Measurements from ENCODE around the gene MTM1. TPM values are rescaled to one million over a fixed set of nuclear protein-coding genes. Genes with fewer than 3 reads are reported as not detected.

Gene MTM1
- 11.5 and 15.5 TPM in 2 replicates for total RNA-seq (2014; rRNA removed; shearing (Covaris generic))

DNA sequence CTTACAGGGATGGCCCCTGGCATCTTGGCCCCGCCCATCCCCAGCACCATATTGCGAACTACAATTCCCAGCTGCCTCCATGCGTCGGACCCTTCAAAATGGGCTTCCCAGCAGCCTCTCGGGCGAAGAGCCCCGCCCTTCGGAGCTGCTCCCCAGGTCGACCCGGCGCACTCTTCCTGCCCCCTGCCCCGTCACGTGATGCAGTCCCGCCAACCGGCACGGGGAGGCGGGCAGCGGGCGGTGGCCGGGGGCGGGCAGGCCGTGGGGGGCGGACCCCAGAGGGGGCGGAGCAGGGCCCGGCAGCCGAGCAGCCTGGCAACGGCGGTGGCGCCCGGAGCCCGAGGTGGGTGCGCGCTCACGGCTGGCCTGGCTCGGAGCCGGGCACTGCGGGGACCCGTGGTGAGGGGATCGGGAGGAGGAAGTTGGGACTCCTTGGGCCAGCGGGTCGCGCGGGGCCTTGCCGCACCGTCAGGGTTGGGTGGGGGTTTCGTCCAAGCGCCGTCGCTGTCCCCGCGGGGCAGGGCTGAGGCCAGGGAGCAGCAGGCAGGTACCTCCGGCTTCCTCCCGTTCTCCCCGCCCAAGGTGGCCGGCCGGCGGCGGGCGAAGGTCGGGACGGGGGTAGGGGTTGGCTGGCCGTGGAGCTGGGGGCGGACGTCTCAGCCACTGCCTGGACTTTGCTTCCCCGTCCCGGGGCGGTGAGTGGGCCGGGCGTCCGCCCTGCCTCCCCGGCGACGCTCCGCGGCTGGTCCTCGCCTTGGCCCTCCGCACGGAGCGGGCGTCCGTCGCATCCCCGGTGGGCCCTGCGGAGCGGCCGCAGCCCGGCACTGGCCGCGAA, at the start of gene MTM1:
MTM1 (plus strand) TSS at position 302 of the 835 bp plus-strand sequence. CDS start 23,994 bp downstream, outside the sequence.
- peak; percentile 98 for DNase-seq (ENCODE audit: low read depth)

DNA sequence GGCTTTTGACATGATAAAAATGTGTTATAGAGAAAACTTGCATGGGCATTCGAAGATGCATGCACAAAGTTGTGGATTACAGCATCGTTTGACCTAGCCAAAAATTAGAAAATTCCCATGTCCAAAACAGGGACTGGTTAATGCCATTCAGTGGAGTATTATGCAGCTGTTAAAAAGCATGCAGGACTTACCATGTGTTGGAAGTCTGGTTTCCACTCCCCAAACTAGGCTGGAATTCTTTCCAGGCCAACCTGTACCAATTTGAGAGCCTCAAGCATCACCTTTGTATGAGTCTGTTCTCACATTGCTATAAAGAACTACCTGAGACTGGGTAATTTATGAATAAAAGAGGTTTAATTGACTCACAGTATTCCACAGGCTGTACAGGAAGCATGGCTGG, 45.9 kb upstream of the MTM1 start:
- no peak for DNase-seq (ENCODE audit: low read depth)

DNA sequence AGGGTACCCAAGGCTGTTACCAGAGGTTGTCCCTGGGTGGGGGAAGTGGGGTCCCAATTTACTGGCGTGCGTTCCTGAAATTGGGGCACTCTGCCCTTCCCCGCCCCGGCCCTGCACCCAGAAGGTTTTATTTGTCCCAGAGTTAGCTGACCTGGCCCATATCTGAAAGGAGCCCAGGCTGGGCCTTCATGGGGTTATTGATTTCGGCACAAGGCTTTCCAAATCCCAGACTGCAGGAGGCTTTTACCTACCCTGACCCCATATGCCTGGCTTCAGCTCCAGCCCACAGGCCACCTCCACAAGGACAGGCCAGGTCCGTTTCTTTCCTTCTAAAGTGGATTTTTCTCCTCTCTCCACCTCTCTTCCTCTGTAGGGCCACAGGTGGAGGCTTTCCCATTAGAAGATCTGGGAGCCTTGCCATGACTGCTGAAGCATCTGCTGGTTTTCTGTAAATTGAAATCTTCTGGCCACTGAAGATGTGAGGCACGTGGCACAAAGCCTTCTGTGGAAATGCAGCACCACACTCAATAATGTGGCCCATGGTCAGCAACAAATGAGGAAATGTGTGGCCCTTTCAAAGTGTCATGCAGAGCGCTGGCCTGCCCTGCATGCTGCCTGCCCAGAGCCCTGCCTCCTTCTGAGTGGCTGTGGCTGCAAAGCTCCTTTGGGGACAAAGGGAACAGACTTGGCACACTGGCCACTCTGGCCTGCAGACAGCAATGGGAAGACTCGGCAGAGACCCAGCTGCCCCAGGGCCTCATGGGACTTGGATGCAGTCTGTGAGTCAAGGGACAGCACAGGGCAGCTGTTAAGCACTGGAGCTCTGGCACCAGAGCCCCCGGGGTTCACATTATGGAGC, 43.1 kb upstream of the MTM1 start:
- no peak for DNase-seq (ENCODE audit: low read depth)

DNA sequence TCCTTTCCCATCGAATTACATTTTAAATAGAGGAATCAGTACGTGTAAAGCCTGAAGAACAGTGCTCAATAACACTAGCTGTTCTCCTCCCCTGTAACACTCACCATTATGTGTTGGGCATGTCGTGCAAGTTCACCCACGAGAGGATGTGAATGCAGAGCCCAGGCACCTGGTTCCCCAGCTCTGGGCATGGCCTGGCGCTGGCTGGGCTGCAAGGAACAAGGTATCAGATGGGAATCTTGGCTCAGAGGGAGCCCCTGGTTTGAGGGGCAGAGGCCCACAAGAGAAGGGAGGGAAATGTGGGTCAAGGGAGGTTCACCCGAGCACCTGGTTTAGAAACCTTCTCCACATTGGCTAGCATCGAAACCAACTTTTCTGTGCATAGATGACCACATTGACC, 41.7 kb upstream of the MTM1 start:
- DNase-seq (ENCODE audit: low read depth), result no peak

DNA sequence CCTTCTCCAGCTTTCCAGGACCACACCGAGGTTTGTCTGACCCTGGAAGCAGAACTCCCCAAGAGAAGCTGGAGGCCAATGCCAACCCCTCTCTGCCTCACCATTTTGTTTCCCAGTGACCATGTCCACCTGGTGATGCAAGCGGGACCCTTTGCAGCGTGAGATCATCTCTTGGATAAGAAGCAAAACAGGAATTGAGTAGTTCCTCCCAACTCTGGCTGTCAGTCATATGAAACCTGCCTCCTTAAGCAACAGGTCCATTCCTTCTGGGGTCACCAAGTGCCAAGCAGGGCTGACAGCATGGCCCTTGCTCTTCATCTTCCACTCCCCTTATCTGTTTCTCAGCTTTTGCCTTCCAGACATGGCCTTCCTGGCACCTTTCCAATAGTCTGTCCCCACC, 41.3 kb upstream of the MTM1 start:
- no peak for DNase-seq (ENCODE audit: low read depth)

DNA sequence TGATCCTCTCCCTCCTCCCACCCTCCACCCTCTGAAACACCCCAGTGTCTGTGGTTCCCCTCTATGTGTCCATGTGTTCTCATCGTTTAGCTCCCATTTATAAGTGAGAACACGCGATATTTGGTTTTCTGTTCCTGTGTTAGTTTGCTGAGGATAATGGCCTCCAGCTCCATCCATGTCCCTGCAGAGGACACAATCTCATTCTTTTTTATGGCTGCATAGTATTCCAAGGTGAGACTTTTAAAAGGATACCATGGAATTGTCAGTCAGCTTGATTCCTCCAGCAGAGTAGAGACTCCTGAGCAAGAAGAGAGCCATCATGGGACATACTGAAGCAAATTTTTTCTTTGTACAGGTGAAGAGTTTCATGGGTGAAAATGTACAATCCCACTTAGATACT, 38.8 kb upstream of the MTM1 start:
- no peak for DNase-seq (ENCODE audit: low read depth)

DNA sequence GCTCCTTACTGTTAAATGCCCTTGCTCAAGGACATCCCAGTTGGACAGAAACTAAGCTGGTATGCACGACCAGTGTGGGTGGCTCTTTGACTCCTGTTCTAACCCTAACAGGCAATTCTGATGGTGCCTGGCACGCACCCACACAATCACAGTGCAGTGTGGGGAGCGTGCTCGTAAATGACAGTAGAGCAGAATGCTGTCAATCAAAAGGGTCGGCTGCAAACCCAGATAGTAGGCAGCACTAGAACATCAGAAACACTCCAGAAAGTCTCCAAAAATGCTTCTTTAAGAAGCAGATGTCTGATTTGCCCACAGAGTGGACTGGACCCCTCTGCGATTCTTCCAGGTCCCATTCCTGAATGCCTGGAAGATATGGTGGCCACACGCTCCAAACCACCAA, 37.6 kb upstream of the MTM1 start:
- no peak for DNase-seq (ENCODE audit: low read depth)

DNA sequence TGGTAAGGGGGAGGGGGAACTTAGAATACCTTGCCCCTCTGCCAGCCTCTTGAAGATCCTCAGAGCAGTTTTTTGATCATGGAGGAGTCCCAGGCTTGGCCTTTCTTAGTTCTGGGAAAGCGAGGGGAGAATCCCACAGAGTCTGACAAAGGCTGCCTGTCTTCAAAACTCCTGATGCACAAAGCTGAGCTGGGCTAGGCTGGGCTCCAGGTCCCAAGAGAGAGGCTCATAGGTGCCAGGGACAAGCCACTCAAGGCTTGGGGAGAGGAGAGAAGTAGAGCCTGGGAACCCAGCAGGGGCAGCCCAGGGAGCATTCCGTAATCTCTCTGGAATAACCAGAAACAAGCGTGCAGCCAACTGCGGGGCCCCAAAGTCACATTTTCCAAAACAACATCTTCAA, 37.0 kb upstream of the MTM1 start:
- DNase-seq (ENCODE audit: low read depth), result no peak

DNA sequence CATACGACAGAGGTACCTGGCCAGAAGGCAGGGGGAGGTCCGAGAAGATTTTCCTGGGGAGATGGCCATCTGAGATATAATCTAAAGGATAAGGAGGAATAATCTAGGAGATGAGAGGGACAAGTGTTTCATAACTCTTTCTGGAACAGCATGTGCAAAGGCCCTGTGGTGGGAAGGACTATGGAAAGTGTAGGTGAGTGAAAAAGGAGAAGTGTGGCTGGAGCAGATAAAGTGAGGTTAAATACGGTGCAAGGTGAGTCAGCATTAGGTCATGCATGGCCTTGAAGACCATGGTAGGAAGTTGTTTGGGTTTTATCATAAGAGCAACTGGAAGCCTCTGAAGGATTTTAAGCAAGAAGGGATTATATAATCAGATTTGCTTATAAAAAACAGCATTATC, 34.6 kb upstream of the MTM1 start:
- DNase-seq (ENCODE audit: low read depth), result peak; percentile 44

DNA sequence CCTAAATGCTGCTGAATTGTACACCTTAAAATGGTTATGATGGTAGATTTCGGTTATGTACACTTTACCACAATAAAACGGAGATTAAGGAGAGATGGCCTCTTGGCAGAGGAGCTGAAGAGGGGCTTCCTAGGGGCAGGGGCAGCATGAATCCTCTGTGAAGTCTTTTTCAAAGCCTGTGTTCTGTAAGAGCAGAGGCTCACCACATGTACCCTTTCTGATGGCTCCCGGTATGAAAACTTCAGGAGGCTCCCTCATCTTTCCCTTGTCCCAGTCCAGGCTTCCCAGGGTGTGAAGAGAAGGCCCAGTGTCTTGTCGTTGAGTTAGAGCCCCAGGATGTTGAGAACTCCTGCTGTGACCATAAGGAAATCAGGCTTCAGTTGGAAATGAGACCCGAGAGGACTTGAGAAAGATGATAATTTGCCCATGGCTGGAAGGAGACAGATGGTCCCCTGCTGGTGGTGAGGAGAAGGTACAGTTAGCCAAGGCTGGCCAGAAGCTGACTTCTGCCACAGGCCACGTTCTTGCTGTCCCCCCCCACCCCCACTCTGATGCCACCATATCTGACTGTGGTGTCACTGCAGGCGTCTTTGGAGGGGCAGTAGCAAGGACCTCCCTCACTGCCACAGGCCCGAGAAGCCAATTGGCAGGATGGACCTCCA, 31.8 kb upstream of the MTM1 start:
- no peak for DNase-seq (ENCODE audit: low read depth)

DNA sequence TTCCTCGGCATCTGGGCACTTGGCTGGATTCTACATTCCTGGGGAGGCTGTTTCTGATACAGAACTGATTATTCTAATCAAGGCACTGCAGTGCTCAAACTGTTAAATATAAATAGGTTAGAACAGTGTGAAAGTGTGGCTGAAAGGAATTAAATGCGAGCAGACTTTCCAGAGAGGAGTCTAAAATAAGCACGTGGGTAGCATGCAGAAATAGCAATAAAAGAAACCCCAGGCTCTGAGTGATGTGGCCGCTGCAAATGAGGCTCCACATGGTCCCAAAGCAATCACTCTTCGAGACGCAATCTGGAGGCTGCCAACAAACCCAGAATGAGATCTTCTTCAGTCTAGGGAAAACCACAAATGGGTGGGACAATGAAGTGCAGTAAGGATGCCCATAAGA, 30.6 kb upstream of the MTM1 start:
- DNase-seq (ENCODE audit: low read depth), result no peak

DNA sequence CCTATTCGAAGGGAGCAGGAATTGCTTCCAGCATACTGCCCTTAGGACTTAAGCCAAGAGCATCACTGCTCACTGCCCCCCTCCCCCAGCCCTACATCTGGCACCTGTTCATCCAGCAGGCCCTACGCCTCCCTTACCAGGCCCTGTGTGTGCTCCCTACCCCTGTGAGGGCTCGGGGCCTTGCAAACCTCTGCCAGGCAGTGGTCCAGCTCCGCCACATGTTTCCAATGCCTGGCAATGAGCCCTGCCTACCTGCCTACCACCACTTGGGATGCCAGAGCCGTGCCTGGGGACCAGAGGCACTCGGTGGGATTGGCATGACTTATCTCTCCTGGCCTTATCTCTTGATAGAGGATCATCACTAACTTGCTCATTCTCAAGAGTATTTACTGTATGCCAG, 27.5 kb upstream of the MTM1 start:
- DNase-seq (ENCODE audit: low read depth), result no peak

DNA sequence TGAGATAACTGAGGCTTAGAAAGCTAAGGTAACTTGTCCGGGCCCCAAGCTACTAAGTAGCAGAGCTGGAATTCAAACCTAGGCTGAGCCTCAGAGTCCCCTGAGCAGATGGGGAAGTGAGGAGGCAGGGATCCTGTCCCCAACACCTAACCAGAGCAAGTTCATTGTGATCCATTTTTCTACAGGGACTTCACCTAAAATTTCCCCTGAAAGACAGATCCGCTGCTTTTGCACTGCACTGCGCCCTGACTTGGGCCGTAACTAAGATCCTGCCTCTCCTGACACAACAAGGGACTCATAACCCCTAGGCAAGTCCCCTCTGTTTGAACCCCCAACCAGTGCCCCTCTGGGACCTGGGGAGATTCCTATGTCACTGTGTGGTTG, 25.6 kb upstream of the MTM1 start:
- no peak for DNase-seq (ENCODE audit: low read depth)

DNA sequence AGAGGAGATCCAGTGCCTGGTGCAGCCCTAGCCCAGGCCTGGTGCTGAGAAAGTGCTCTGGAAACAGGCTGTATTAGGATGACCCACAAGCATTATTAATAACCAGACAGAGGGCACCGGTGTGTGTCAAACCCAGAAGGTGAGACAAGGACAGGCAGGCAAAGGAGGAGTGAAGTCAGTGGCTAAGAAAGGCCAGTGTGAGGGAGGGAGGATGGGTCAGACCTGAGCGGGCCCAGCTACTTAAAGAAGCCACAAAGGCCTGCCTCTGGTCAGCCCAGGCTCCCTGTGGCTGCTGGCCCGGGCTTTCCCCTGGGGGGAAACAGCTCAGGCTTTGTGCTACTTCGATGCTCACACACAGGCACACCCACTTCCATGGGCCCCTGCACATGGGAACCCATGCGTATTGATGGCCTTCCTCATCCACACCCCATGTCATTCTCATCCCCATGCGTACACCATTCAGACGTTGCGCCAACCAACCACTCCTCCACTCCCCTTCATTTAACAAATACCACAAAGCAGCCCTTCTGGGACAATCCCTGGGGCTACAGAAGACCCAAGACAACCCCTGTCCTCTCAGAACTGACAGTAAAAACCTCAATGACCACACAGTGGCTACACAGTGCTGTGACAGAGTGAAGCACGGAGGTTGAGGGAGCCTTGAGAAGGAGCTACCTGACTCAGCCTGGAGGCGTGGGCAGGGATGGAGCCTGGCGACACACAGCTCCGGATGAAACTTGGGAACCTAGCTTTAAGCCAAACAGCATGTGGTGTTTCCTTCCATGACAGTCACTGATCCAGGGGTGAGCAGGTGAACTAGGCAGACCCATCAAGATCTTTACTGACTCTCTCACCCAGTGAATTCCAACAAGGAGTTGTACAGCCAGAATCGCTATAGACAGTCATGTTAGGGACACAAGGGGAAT, 24.9 kb upstream of the MTM1 start:
- DNase-seq (ENCODE audit: low read depth), result peak; percentile 80

DNA sequence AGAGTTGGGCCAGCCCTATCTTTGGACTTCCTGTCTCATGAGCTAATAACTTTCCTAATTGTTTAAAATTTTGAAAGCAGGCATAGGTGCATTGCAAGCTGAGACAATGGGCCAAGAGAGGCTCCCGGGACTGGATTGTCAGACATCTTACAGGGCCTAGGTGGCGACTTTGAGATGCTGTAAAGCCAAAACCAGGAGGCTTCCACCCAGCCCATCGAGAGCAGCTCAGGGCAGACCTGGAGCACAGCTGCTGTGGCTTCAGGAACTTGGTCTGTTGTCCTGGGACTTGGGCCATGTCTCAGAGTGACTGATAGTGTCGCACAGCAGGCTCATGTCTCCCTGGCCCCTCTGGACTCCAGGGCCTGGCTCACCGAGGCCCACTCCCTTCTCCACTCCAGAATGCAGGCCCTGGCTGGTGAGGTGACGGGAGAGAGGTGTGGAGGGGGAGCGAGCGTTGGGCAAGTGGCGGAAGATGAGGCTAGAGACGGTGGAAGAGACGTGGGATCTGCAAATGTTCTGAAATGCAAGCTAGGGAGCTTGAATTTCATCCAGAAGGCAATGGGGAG, 24.1 kb upstream of the MTM1 start:
- DNase-seq (ENCODE audit: low read depth), result peak; percentile 23

DNA sequence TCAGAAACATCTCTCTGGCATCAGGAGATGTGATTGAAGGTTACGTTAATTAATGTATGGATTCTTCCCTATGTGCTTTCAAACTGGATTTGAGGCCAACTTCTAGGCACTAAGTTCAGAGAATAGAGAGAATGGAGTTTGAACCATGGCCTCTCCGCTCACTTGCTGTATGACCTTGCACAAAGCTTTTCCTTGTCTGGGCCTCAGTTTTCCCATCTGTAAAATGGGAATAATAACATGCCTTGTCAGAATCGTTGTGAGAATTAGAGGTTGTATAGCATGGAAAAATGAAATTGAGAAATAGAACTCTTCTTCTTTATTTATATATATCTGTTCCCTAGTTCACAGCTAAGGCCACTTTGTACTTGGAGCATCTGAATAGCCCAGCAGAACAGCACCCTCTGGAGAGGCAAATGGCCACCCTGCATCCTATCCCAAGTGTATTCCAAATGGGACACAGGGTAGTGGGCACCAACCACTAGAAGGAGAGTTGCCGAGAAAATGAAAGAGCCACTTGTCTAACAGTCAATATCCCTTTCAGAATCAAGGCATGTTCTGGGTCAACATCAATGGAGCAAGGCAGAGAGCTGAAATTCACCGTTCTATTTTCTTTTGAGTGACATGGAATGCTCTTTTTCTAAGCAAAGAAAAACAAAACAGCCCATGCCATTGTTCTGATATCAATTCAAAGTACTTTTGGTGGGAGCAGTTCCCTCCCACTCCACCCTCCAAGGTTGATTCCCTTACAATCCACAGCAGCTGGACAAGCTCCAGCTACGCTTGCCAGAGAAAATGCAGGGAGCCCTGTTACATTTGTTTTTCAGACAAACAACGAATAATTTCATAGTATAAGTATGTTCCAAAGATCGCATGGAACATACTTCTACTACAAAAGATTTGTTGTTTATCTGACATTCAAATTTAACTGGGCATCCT, 23.3 kb upstream of the MTM1 start:
- no peak for DNase-seq (ENCODE audit: low read depth)

DNA sequence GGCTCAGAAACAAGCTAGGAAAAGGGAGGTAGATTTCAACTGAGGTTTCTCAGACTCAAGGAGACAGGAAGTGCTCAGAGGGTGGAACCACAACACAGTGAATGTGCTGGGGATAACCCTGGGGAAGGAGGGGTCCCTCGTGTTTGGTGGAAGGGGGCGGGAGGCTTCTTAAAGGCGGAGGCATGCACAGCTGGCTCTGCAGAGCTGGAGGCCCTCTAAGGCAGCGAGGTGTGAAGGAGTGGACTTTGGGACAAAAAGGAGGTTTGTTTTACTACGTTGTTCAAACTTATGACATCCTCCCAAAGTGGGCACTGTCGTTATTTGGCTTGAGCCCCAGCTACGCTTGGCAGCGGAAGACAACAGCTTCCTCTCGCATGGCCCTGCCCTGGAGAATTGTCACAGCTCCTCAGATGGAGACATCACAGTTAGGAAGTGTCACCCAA, 21.7 kb upstream of the MTM1 start:
- no peak for DNase-seq (ENCODE audit: low read depth)

DNA sequence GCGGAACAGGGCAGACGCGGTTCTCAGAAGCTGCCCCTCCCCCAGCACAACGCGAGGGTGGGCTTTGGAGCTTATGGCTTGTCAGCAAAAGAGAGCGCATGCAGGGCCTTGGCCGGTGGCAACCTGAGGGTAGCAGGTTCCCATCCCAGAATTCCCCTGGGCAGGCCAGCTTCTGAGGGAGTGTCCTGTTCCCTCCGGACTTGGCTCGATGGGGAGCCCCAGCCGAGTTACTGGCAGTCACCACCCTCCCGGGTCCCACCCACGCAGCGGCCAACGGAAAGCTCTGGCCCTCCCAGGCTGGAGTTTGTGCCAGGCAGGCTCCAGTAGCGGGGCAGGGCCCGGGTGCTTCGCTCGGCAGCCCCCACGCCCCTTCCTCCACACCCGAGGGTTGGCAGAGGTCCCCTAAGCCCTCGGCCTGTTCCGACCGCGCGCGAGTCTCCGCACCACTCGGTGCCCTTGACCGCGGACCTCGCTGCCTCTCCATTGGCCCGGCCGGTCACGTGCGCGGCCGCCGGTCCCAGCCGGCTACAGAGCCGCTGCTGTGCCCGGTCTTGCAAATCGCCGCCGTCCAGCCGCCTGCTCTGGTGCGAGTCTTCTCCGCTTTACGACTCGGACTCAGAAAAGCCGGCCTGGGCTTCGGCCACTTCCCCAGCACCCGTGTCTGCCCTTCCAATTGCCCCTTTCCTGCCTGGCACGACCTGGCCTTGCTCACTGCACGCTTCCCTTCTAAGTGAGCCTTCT, 20.9 kb upstream of the MTM1 start:
- peak; percentile 64 for DNase-seq (ENCODE audit: low read depth)

DNA sequence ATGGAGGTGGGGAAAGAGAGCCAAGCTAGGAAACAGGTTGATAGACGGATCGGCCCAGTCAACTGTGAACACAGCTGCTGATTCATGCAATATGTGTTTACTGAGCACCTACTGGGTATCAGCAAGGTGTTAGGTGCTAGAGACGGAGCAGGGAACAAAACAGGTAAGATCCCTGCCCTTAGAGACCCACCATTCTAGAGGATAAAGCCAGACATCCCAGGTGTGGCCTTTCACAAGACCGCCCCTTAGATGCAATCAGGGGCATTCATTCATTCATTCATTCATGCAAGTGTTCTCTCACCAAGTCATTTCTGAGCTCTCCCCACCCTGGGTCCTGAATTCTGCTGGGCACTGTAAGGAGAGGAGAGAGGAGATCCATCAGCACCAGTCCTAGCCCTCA, 20.2 kb upstream of the MTM1 start:
- DNase-seq (ENCODE audit: low read depth), result no peak
